ENCODE measurements around the gene RCAN2. TPM values are rescaled to one million over a fixed set of nuclear protein-coding genes. Genes with fewer than 3 reads are reported as not detected.

Gene RCAN2
- total and polyA plus RNA-seq, 11 donors: 86.4 to 331 (median 311) TPM

GRCh38 chr6:46491628-46492547 is 639 bp upstream of the RCAN2 start:
- Histone ChIP-seq H3K27ac (peak overlapping the region; percentile 70 to 94 (median 92)), H3K27me3 (peaks cover 0 to 38% (median 0%) of the 10 kb centered on the region in 9 donors), H3K4me1 (peaks cover 0 to 37% (median 14%) of the 10 kb centered on the region in 12 donors), H3K9me3 (no peaks in the 10 kb centered on the region), H3K36me3 (no peaks in the 10 kb centered on the region), H3K4me3 (peak overlapping the region; percentile 43 to 94 (median 72))
- ATAC-seq (peak; percentile 86 to 91 (median 88)), DNase-seq (peak; percentile 66 to 77 (median 77))
- TF ChIP-seq CTCF (IDR thresholded peaks at IDR 0.05) (peak; percentile 53 to 90 (median 71)), POLR2A (IDR thresholded peaks at IDR 0.05) (no peak)
- intact Hi-C loops (cut with DNase I): loop anchor here (2.0 to 10.0 kb wide), 14 partner anchors 15 to 405 kb away; no protein-coding TSS in a partner anchor
- whole genome bisulfite sequencing, 4 donors: 6 to 8% (median 7%) methylated on average over 29 to 30 of the region's 30 CpGs

- intact Hi-C loops (cut with DNase I): loop anchor here (2.0 to 10.0 kb wide), 12 partner anchors 16 to 404 kb away; no protein-coding TSS in a partner anchor
- ATAC-seq (peak; percentile 21 to 35 (median 34)), DNase-seq (peak in 4 of 5 donors; percentile 44 to 61 (median 54))
- peak overlapping the region; percentile 70 to 94 (median 92) for H3K27ac ChIP-seq
- H3K27me3 ChIP-seq: peaks cover 0 to 38% (median 0%) of the 10 kb centered on the region in 9 donors
- no peaks in the 10 kb centered on the region for H3K36me3 ChIP-seq
- no peak for TF ChIP-seq POLR2A (IDR thresholded peaks at IDR 0.05)
- peak in 7 of 12 donors; percentile 13 to 46 (median 32) for TF ChIP-seq CTCF (IDR thresholded peaks at IDR 0.05)
- H3K4me1 ChIP-seq: peaks cover 0 to 45% (median 22%) of the 10 kb centered on the region in 12 donors
- H3K4me3 ChIP-seq: peak overlapping the region; percentile 43 to 94 (median 72)
- WGBS, 4 donors: 3 to 8% (median 3%) methylated on average over 22 to 56 of the region's 56 CpGs
- no peaks in the 10 kb centered on the region for H3K9me3 ChIP-seq
Measured at GRCh38 chr6:46490425-46491200, 636 bp downstream of the RCAN2 start.

- Histone ChIP-seq H3K27ac (peak overlapping the region in 10 of 12 donors; percentile 41 to 94 (median 90)), H3K27me3 (peaks cover 0 to 27% (median 0%) of the 10 kb centered on the region in 9 donors), H3K4me1 (peaks cover 0 to 75% (median 40%) of the 10 kb centered on the region in 12 donors), H3K36me3 (no peaks in the 10 kb centered on the region), H3K4me3 (peak overlapping the region in 2 of 12 donors; percentile 0 to 72), H3K9me3 (no peaks in the 10 kb centered on the region)
- intact Hi-C loops (cut with DNase I): loop anchor here in 1 of 10 donors (10.0 kb wide), 1 partner anchor 271 kb away; no protein-coding TSS in a partner anchor
- 25 to 40% (median 35%) methylated on average over 3 of the region's 3 CpGs for WGBS, 4 donors
- no peak for TF ChIP-seq POLR2A (IDR thresholded peaks at IDR 0.05)
- no peak for TF ChIP-seq CTCF (IDR thresholded peaks at IDR 0.05)
- DNase-seq: peak in 1 of 5 donors; percentile 27
- ATAC-seq: peak in 2 of 4 donors; percentile 22 to 34
Measured at GRCh38 chr6:46486181-46486580, 5.1 kb downstream of the RCAN2 start.

Measured in heart left ventricle (tissue), 16 donors.